Left cardiac atrium (tissue), 4 donors: Measurements from ENCODE around the gene CLUH. TPM values are rescaled to one million over a fixed set of nuclear protein-coding genes. Genes with fewer than 3 reads are reported as not detected.
"Not testable (repeated sequence)": the region's sequence is repeated elsewhere in the genome, so short reads cannot be mapped to it uniquely, and the experiment has no call there.

Source experiments
- ATAC-seq, 2 donors: fragments of 200-7000 bp; cut with Tn5 transposase; one replicate each; pipeline ENCODE4 v1.9.1; 2020; ENCODE audit warnings: mild to moderate bottlenecking in 2 of 2, moderate library complexity in 2 of 2
- DNase-seq: peaks from one replicate; pipeline ENCODE4 v3.0.0-alpha.2; 2020
- intact Hi-C, 2 donors: fragments of 100-400 bp; cut with DNase I; formaldehyde crosslinking; loops; one replicate each; pipeline versions ENCODE4 v1.14.1 to v1.15.1; 2022 to 2023
- microRNA-seq, 2 donors: library from miRNA; unstranded; fragments of <30 nt; microRNA quantifications; one replicate each; pipeline ENCODE4 v1.2.0, GENCODE V29; 2020
- total RNA-seq, 2 donors: library from RNA; stranded (reverse); fragmentation: NEBNext Ultra II Directional; extraction: Animal tissue kit (Norgen Biotek cat#: 25700); gene quantifications; one replicate each; pipeline ENCODE4 v1.2.1, GENCODE V29; 2021
- donor health status: DM: no; HTN: yes; CAD: no.
- donor health status: DM: no; HTN: yes; CAD: no; lungs with severe emphysema.
- donor health status: DM: yes; HTN: yes; CAD: no.
- donor health status: Dilated cardiomyopathy.

The CLUH gene
- total RNA-seq, 2 donors from 2014 or later = 98.4 to 118 TPM

- intact Hi-C loops = no loop called here
- no peak for ATAC-seq
- no peak for DNase-seq
Measured at GRCh38 chr17:2655546-2655945, 56.0 kb downstream of the CLUH start.

- DNase-seq, ATAC-seq, intact Hi-C loops: not testable (repeated sequence)
Measured at GRCh38 chr17:2652911-2653310, 58.7 kb downstream of the CLUH start.

GRCh38 chr17:2649191-2649590 is 62.4 kb downstream of the CLUH start:
- intact Hi-C loops = no loop called here
- DNase-seq (no peak), ATAC-seq (no peak)

GRCh38 chr17:2647957-2648356 is 63.6 kb downstream of the CLUH start:
- intact Hi-C loops = no loop called here
- DNase-seq = no peak
- ATAC-seq = no peak

GRCh38 chr17:2644971-2645370 is 66.6 kb downstream of the CLUH start:
- DNase-seq (no peak), ATAC-seq (no peak)
- intact Hi-C loops = no loop called here

Small RNA genes within 50 kb of the gene (microRNA-seq; reads per million reads assigned to microRNA genes)
- 0 reads per million in 2 donors for gene MIR1253
- 0 to 0.20 reads per million in 2 donors for gene MIR6776

Other genes with a start within 250 kb of the CLUH start
- 10 to 100 TPM; 19.2 to 22.7 TPM for gene METTL16, start 199.9 kb downstream of the CLUH start, total RNA-seq
- gene PAFAH1B1, start 118.1 kb downstream of the CLUH start, total RNA-seq = 100 to 1,000 TPM in 1 of 2 donors, 10 to 100 TPM in 1; 84.0 to 120 TPM
- under 1 TPM; 0.06 to 0.13 TPM for gene CCDC92B, start 37.9 kb upstream of the CLUH start, total RNA-seq
- 10 to 100 TPM; 49.1 to 57.6 TPM for gene RAP1GAP2, start 84.7 kb upstream of the CLUH start, total RNA-seq